Activated CD8-positive, alpha-beta memory T cell treated with anti-CD3 and anti-CD28 coated beads for 4 hours (primary cell): ENCODE results near the gene PXMP4.

Experiments used
- DNase-seq, 2 donors: peaks; one replicate each; pipeline ENCODE4 v3.0.0-alpha.2; 2020; ENCODE audit warnings: low read depth in 2 of 2

Gene PXMP4

DNA sequence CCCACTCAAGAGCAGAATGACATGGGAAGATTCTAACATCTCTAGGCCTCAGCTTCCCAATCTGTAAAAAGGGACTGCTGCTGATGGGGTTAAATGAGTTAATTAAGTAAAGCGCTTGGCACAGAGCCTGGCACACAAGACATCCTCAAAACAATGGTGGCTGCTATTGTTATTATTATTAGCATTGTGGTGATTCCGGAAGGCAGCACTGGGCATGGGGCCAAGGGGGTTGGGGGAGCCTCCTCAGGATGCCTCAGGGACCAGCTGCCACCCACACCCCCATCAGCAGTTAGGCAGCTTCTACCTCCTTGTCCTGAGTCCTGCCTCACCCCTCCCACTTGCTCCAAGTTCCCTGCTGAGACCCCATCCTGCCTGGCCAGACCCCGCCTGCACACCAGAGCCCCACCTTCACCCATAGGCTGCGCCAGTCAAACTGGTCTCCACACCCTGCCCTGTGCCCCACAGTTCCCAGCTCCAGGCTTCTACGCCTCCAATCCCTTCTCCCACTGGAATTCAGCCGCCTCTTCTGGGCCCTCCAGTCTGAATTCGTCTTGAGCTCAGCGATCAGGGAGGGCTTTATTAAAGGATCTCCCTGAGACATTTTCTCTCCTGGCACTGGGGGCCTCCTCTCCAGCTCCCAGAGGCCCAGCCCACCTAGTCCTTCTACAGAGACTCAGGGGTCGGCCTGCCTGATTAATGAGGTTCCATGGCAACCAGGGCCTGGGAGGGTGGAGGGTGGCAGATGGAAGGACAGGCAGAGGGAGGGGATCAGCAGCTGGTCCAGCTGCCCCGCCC is 35.4 kb downstream of the PXMP4 start:
- no peak for DNase-seq

DNA sequence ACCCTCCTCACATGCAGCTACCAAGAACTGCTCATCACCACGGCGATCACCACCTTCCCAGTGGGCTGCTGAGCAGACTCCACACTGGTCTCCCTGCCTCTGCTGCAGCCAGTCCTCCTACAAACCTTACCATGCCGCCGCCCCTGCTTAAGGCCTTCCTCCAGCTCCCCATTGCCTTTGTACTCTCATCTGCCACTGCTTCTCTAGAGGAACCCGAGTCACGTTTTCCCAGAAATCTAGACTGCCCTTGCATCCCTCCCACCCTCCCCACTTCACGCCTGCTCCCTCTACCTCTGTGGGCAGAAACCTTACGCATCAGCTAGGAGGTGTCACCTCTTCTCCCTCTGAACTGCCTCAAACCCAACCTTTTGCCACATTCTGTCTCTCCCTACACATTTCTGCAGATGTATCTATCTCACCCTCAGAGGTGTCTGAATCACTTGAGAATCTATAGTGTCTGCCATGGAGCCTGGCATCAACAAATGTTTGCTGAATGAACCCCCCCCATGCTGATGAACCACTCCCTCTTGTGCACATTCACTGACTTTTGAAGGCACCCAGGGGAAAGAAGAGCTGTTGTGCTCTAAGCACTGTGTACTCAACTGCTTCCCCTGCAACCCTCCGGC is 38.3 kb downstream of the PXMP4 start:
- DNase-seq: no peak

- DNase-seq: no peak
These were observed 38.8 kb downstream of the PXMP4 start for GRCh38 chr20:33681288-33681687.

DNA sequence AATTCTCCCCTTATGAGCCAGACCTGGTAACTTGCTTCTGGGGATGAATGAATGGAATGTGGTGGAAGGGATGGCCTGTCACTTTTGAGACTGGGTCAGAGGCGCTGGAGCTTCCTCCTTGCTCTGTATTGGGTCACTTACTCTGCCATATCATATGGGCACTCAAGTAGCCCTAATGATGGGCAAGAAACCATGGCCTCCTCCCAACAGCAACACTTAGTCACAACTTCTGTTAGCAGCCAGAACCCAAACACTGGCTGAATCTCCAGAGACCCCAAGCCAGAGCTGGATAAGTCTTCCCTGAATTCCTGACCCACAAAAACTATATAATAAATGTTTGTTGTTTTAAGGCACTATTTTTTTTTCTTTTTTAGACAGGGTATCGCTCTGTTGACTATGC is 39.4 kb downstream of the PXMP4 start:
- no peak for DNase-seq

DNA sequence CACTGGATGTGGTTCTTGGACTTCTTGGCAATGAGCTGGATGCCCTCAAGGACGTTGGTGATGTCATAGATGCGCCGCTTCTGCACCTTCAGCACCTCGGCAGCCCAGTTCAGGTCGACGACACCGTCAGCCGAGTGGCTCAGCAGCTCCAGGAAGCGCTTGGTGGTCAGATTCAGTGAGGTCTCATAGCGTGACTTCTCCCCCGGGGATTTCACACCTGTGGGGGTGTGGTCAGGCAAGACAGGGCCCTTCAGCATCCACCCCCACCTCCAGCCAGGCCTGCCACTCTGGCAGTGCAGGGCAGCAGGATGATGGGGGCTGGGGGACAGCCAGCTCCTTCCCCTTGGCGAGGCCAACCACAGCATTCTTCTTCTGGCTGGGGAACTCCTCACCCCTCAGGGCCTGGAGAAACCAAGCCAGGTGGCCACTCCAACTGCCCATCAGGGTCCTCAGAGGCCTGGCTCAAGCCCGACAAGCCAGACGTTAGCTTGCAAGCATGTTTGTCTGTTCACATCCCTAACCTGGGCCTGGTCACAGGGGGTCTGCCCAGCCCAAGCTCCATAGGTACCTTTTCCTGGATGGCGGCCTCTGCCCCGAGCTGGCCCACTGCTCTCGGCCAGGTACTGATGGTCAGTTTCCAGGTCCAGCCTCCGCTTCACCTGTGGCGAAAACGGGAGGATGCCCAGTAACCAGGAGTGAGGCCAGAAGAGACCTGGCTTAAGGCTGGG is 40.2 kb downstream of the PXMP4 start:
- no peak for DNase-seq

GRCh38 chr20:33677991-33678702 is 42.0 kb downstream of the PXMP4 start:
- DNase-seq: no peak

GRCh38 chr20:33676652-33677645 is 43.2 kb downstream of the PXMP4 start:
- DNase-seq: no peak

DNA sequence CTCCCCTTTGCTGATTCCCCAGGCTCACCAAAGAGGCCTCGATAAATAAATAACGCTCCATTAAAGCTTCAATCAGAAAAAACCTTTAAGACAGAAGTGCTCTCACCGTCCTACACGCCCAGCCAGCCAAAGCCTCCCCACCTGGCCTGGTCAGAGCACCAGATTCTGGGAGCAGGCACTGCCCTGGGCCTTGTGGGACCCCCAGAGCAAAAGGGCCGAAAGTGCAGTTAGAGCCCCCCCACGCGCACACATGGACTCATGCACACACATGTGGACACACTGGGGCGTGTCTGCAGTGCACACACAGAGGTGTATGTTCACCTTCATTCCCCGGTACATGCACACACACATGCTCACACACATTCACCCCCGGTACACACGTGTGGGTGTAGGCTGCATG is 44.0 kb downstream of the PXMP4 start:
- DNase-seq: no peak

- DNase-seq: no peak
These were observed 44.8 kb downstream of the PXMP4 start for GRCh38 chr20:33675136-33675959.

- peak in 1 of 2 donors; percentile 14 for DNase-seq
These were observed 45.6 kb downstream of the PXMP4 start, which contains the start of gene NECAB3 for GRCh38 chr20:33674294-33675135. Gene NECAB3, minus strand, starts transcription at chr20:33674428. Its CDS starts 76 bp downstream, at chr20:33674352.

DNA sequence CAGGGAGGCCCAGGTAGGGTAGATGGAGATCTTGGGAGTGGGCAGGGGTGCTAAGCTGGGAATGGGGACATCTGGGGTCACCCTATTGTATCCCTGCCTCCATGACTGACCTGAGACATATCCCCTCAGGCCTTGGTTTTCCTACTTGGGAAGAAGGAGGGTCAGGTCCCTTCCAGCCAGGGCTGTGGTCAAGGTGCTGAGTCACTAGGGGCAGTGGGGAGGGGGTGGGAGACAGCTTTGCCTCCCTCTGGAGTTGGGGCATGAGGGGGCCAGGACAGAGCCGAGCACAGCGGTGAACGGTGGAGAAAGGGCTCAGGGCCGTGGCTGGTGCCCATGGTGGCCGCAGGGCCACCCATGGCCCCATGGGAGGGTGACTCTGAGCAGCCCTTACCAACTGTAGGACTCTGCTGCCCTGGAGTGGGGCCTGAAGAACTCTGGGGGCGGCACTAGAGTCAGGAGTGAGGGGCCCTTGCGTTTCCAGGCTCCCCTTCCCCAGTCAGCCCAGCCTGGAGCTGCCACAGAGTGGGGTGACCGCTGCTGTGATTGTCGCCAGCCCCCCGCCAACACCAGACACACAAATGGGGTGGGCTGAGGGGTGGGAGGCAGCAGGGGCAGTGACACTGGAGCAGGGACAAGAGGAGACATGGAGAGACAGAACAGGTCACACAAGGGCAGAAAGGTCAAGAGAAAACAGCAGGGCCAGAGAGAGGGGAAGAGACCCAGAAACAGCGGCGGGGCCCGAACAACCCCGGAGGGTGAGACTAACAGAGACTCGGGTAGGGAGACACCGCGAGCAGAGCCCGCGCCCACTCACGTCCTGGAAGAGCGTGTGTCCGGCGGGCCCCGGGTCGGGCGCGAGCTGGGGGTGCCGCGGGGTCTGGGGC is 46.5 kb downstream of the PXMP4 start:
- DNase-seq: no peak

GRCh38 chr20:33673114-33673409 is 47.0 kb downstream of the PXMP4 start:
- no peak for DNase-seq

- DNase-seq: no peak
These were observed 47.5 kb downstream of the PXMP4 start for GRCh38 chr20:33672426-33673113.

GRCh38 chr20:33671573-33672288 is 48.4 kb downstream of the PXMP4 start:
- no peak for DNase-seq

DNA sequence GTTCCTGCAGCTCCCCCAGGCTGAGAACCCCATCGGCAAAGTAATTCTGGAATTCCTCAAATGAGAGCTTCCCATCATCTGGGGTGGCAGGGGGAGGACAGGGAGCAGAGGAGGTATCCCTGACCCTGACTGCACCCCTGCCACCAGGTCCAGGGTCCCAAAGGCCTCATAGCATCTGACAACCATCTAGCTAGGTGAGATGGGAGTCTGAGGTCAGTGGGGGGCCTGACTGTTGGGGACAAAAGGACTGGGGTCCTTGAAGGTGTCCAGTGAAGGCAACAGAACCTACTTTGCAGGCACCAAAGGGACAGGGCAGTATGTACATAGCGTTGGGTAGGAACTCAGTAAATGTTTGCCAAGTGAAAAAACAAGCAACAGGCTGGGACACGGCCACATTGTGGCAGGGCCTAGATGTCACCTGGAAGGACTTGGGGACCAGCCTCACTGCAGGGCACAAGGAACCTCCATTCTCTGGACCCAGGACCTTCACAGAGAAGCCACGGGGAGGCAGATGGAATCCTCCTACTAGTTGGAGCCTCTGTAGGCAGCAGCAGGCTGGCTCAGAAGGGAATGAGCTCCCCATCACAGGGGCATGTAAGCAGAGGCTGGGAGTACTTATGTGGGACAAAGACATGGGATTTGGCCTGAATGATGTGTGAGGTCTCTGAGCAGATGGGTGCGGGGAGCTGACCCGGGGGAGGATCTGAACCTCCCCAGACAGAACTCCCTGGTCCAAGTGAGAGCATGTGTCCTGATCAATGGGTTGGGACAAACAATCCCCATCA is 49.2 kb downstream of the PXMP4 start:
- DNase-seq: no peak
